Activated T-helper 2 cell treated with anti-CD3 and anti-CD28 coated beads, Interferon-gamma antibody, Interleukin-2, Interleukin-4, amounts not matched to agents 10 μg/mL and 5 μg/mL and 100 μg/mL, durations not matched to agents 14 hours and 24 hours and 36 hours (primary cell): ENCODE measurements around the gene GFRA1. TPM values are rescaled to one million over a fixed set of nuclear protein-coding genes. Genes with fewer than 3 reads are reported as not detected.

Source experiments
- DNase-seq: peaks from one replicate; pipeline ENCODE4 v3.0.0; 2021; ENCODE audit warnings: low spot score
- H3K27ac Mint-ChIP-seq: one replicate; pipeline ENCODE4 v1.8.0; 2021; ENCODE audit warnings: mixed read lengths
- H3K27me3 Mint-ChIP-seq: one replicate; pipeline ENCODE4 v1.8.0; 2021; ENCODE audit warnings: low read depth, mixed read lengths
- H3K36me3 Mint-ChIP-seq: one replicate; pipeline ENCODE4 v1.8.0; 2021; ENCODE audit warnings: low read depth, mixed read lengths
- H3K4me1 Mint-ChIP-seq: one replicate; pipeline ENCODE4 v1.8.0; 2021; ENCODE audit warnings: low read depth, mixed read lengths
- H3K4me3 Mint-ChIP-seq: one replicate; pipeline ENCODE4 v1.8.0; 2021; ENCODE audit warnings: low read depth, mild to moderate bottlenecking, moderate library complexity, mixed read lengths
- H3K9me3 Mint-ChIP-seq: one replicate; pipeline ENCODE4 v1.8.0; 2021; ENCODE audit warnings: mixed read lengths
- intact Hi-C: fragments of 100-400 bp; cut with micrococcal nuclease; formaldehyde crosslinking; loops from one replicate; pipeline ENCODE4 v1.15.1; 2023
- total RNA-seq: library from RNA; stranded (reverse); gene quantifications from 2 replicates; pipeline ENCODE4 v1.2.3, GENCODE V29; 2022

The GFRA1 gene
- total RNA-seq, 1 donor from 2014 or later, result not detected

- Mint-ChIP-seq H3K36me3 (no peaks in the 10 kb centered on the region), H3K27me3 (no peaks in the 10 kb centered on the region), H3K27ac (no peak overlapping the region), H3K4me3 (no peak overlapping the region), H3K9me3 (peaks cover 2% of the 10 kb centered on the region), H3K4me1 (no peaks in the 10 kb centered on the region)
- DNase-seq, result no peak
- intact Hi-C loops, result no loop called here
Measured at GRCh38 chr10:116154651-116155050, 118.4 kb downstream of the GFRA1 start.

GRCh38 chr10:116151076-116151475, 121.9 kb downstream of the GFRA1 start:
- Mint-ChIP-seq H3K9me3 (no peaks in the 10 kb centered on the region), H3K4me3 (no peak overlapping the region), H3K27me3 (no peaks in the 10 kb centered on the region), H3K4me1 (no peaks in the 10 kb centered on the region), H3K36me3 (no peaks in the 10 kb centered on the region), H3K27ac (no peak overlapping the region)
- DNase-seq, result no peak
- intact Hi-C loops, result no loop called here

DNA sequence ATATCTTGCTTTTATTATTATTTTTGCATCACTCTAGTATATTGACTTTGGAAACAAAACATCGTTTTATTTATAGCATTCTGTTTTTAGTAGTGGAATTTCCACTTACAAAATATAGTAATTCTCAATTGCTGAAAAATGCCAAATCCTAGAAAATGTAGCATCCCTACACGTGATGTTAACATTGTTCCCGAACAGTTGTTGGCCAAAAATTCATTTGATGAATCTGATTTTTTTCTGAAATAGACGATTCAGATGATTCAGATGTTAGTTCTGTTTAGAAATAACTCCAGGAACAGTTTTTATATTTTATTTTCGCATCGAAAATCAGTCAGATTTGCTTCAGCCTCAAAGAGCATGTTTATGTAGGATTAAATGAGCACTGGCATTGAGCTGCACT, 122.4 kb downstream of the GFRA1 start:
- Mint-ChIP-seq H3K9me3 (no peaks in the 10 kb centered on the region), H3K27me3 (no peaks in the 10 kb centered on the region), H3K36me3 (no peaks in the 10 kb centered on the region), H3K27ac (no peak overlapping the region), H3K4me1 (no peaks in the 10 kb centered on the region), H3K4me3 (no peak overlapping the region)
- no peak for DNase-seq
- intact Hi-C loops, result no loop called here

- Mint-ChIP-seq H3K9me3 (no peaks in the 10 kb centered on the region), H3K4me3 (no peak overlapping the region), H3K36me3 (no peaks in the 10 kb centered on the region), H3K4me1 (no peaks in the 10 kb centered on the region), H3K27ac (no peak overlapping the region), H3K27me3 (no peaks in the 10 kb centered on the region)
- intact Hi-C loops, result no loop called here
- no peak for DNase-seq
Measured at GRCh38 chr10:116147147-116147905, 125.7 kb downstream of the GFRA1 start.

GRCh38 chr10:116146372-116147140, 126.5 kb downstream of the GFRA1 start:
- Mint-ChIP-seq H3K27me3 (no peaks in the 10 kb centered on the region), H3K27ac (no peak overlapping the region), H3K36me3 (no peaks in the 10 kb centered on the region), H3K4me3 (no peak overlapping the region), H3K4me1 (no peaks in the 10 kb centered on the region), H3K9me3 (no peaks in the 10 kb centered on the region)
- intact Hi-C loops, result no loop called here
- no peak for DNase-seq

- Mint-ChIP-seq H3K9me3 (no peaks in the 10 kb centered on the region), H3K4me1 (no peaks in the 10 kb centered on the region), H3K27ac (no peak overlapping the region), H3K36me3 (no peaks in the 10 kb centered on the region), H3K4me3 (no peak overlapping the region), H3K27me3 (no peaks in the 10 kb centered on the region)
- no peak for DNase-seq
- intact Hi-C loops, result no loop called here
Measured at GRCh38 chr10:116143673-116144222, 129.3 kb downstream of the GFRA1 start.

GRCh38 chr10:116141855-116142254, 131.2 kb downstream of the GFRA1 start:
- Mint-ChIP-seq H3K27me3 (no peaks in the 10 kb centered on the region), H3K4me1 (no peaks in the 10 kb centered on the region), H3K4me3 (no peak overlapping the region), H3K9me3 (no peaks in the 10 kb centered on the region), H3K36me3 (no peaks in the 10 kb centered on the region), H3K27ac (no peak overlapping the region)
- DNase-seq, result no peak
- intact Hi-C loops, result no loop called here

DNA sequence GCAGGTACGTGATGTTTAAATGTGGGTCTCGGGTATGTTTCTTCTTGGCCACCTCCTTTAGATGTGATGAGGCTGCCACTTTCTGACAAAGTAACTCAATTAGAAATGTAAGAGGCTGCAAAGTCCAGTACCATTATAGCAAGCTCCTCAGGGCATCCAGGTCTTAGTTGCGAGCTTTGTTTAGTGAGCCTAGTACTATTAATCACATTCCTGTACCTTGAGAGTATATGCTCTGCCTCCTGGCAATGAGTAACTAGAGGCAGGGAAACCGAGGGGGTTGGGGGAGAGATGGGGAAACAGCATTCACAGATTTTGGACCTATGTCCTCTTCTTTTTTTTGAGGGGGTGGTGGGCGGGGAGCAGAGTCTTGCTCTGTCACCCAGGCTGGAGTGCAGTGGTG, 131.8 kb downstream of the GFRA1 start:
- Mint-ChIP-seq H3K27me3 (no peaks in the 10 kb centered on the region), H3K4me3 (no peak overlapping the region), H3K4me1 (no peaks in the 10 kb centered on the region), H3K36me3 (no peaks in the 10 kb centered on the region), H3K9me3 (no peaks in the 10 kb centered on the region), H3K27ac (no peak overlapping the region)
- DNase-seq, result no peak
- intact Hi-C loops, result no loop called here

DNA sequence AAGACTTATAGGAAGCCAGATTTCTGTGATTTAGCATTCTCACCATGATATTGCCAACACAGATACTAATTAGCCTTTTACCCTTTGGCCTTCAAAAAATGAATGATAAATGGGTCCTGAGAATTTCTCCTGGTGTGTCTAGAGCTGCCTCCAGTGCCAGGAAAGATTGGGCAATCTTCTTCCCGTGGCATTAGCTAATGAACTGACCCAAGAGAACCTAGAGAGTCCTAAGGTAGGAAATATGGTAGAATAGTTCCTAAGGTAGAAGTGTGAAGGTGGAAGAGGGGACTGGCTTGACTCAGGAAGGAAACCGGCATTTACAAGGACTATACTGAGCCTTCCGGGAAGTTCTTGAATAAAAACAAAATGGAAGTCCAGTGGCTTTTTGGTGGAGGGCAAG, 133.1 kb downstream of the GFRA1 start:
- Mint-ChIP-seq H3K27me3 (no peaks in the 10 kb centered on the region), H3K4me3 (no peak overlapping the region), H3K36me3 (no peaks in the 10 kb centered on the region), H3K9me3 (no peaks in the 10 kb centered on the region), H3K27ac (no peak overlapping the region), H3K4me1 (no peaks in the 10 kb centered on the region)
- intact Hi-C loops, result no loop called here
- DNase-seq, result no peak

DNA sequence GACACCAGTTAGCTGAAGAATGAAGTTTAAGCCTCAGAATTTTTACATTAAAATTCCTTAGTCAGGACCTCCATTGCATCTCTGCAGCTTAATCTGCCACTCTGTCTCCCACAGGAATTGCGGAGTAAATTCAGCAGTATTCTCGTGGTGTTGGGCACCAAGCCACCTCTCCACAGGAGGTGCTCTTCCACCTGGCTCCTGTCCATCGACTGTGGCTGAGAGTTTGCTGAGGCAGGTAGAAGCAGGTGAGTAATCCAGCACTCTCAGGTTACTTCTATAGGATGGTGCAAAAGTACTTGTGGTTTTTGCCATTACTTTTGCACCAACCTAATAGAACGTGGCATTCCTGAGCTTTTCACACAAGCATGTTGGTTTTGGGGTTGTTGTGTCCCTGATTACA, 134.1 kb downstream of the GFRA1 start:
- intact Hi-C loops, result no loop called here
- no peaks in the 10 kb centered on the region for H3K36me3 Mint-ChIP-seq
- no peak overlapping the region for H3K4me3 Mint-ChIP-seq
- DNase-seq, result no peak
- H3K4me1 Mint-ChIP-seq, result no peaks in the 10 kb centered on the region
- H3K27me3 Mint-ChIP-seq, result no peaks in the 10 kb centered on the region
- no peaks in the 10 kb centered on the region for H3K9me3 Mint-ChIP-seq
- no peak overlapping the region for H3K27ac Mint-ChIP-seq

GRCh38 chr10:116136261-116136660, 136.7 kb downstream of the GFRA1 start:
- DNase-seq, result no peak
- H3K4me1 Mint-ChIP-seq, result no peaks in the 10 kb centered on the region
- no peaks in the 10 kb centered on the region for H3K27me3 Mint-ChIP-seq
- no peak overlapping the region for H3K27ac Mint-ChIP-seq
- H3K4me3 Mint-ChIP-seq, result no peak overlapping the region
- H3K36me3 Mint-ChIP-seq, result no peaks in the 10 kb centered on the region
- intact Hi-C loops, result no loop called here
- H3K9me3 Mint-ChIP-seq, result no peaks in the 10 kb centered on the region

- Mint-ChIP-seq H3K4me3 (no peak overlapping the region), H3K4me1 (no peaks in the 10 kb centered on the region), H3K36me3 (no peaks in the 10 kb centered on the region), H3K27ac (no peak overlapping the region), H3K27me3 (no peaks in the 10 kb centered on the region), H3K9me3 (no peaks in the 10 kb centered on the region)
- intact Hi-C loops, result no loop called here
- DNase-seq, result no peak
Measured at GRCh38 chr10:116134322-116134721, 138.7 kb downstream of the GFRA1 start.

DNA sequence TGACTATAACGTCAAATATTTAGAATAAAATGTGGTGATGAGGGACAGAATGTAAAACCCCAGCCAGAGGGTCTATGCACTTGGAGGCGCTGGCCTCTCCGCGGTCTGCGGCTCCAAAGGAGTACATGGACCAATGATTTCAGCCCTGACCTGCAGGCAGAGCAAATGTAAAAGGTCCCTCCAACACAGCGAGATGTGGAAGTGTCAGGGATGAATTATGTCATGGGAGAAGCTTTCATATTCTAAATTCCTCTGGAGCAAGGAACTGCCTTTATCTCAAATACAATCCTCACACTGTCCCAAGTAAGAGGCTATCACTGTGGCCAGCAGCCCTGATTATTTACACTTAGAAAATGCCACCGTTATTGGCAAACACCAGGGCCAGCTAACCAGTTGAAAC, 139.4 kb downstream of the GFRA1 start:
- no peaks in the 10 kb centered on the region for H3K27me3 Mint-ChIP-seq
- no peak overlapping the region for H3K27ac Mint-ChIP-seq
- no peak for DNase-seq
- no peak overlapping the region for H3K4me3 Mint-ChIP-seq
- H3K9me3 Mint-ChIP-seq, result no peaks in the 10 kb centered on the region
- H3K4me1 Mint-ChIP-seq, result no peaks in the 10 kb centered on the region
- intact Hi-C loops, result no loop called here
- H3K36me3 Mint-ChIP-seq, result no peaks in the 10 kb centered on the region
